Omental fat pad (tissue), 4 donors: ENCODE results near the gene GTF2I. TPM values are rescaled to one million over a fixed set of nuclear protein-coding genes. Genes with fewer than 3 reads are reported as not detected.
"Not testable (repeated sequence)": the region's sequence is repeated elsewhere in the genome, so short reads cannot be mapped to it uniquely, and the experiment has no call there.

Source experiments
- ATAC-seq: fragments of 150-250 bp; one replicate; pipeline ENCODE4 v1.9.1; 2016; ENCODE audit warnings: mild to moderate bottlenecking, moderate library complexity; ENCODE audit not compliant: low FRiP score
- DNase-seq: peaks from one replicate; pipeline ENCODE4 v3.0.0-alpha.2; 2019; ENCODE audit warnings: low spot score
- CTCF ChIP-seq, 3 donors: fragments of 450-650 bp; IDR thresholded peaks; one replicate each; pipeline ENCODE4 v1.5.1; 2016 to 2017; ENCODE audit warnings: antibody characterized with exemption in 3 of 3, mild to moderate bottlenecking in 3 of 3, moderate library complexity in 2 of 3
- total RNA-seq, 4 donors: library from RNA; depleted of rRNA; stranded (reverse); fragments of >200 nt; gene quantifications; one replicate each; pipeline ENCODE4 v1.1.0, GENCODE V29; 2016

The GTF2I gene
- total RNA-seq, 4 donors from 2014 or later: 119 to 178 (median 138) TPM

- no peak for DNase-seq
- TF ChIP-seq CTCF (IDR thresholded peaks at IDR 0.05): no peak
- ATAC-seq: no peak
Measured at GRCh38 chr7:74674166-74674565, 16.6 kb downstream of the GTF2I start.

GRCh38 chr7:74682829-74683228 lies 25.3 kb downstream of the GTF2I start:
- ATAC-seq: no peak
- no peak for TF ChIP-seq CTCF (IDR thresholded peaks at IDR 0.05)
- no peak for DNase-seq

GRCh38 chr7:74683799-74684198 lies 26.3 kb downstream of the GTF2I start:
- DNase-seq (no peak), ATAC-seq (no peak)
- TF ChIP-seq CTCF (IDR thresholded peaks at IDR 0.05): no peak

DNA sequence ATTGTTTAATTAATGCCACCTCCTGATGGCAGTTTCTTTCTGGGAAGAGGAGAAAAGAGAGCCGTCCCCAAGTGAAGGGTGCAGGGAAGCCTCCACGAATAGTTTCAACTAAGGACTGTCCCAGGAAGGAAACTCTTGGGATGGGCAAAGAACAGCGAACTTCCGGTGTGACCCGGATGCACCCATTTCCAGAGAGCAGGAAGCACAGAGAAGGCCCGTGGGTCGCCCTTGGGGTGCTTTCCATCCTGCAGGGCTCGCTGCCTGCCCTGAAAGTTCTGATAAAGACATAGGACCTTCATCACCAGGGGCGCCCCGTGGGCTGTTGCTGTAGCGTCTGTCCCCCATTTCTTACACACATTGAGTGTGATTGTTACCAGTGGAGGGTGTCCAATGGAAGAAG lies 27.0 kb downstream of the GTF2I start:
- no peak for DNase-seq
- ATAC-seq: no peak
- TF ChIP-seq CTCF (IDR thresholded peaks at IDR 0.05): no peak

DNA sequence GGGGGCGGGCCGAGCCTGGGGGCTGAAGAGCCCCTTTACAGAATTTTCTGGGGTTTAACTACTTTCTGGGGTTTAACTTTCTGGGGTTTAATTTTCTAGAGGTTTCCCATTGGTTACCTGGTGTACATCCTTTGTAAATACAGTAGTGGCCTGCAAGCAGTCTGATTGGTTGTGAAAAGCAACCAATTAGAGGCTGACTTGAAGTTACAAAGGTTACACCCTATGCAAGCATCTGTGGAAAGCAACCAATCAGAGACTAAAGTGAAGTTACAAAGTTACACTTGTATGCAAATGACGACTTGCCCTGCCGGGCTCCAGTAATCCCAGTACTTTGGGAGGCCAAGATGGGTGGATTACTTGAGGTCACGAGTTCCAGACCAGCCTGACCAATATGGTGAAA lies 27.4 kb downstream of the GTF2I start:
- no peak for DNase-seq
- ATAC-seq: no peak
- no peak for TF ChIP-seq CTCF (IDR thresholded peaks at IDR 0.05)

GRCh38 chr7:74690474-74690873 lies 33.0 kb downstream of the GTF2I start:
- no peak for TF ChIP-seq CTCF (IDR thresholded peaks at IDR 0.05)
- ATAC-seq (no peak), DNase-seq (no peak)

DNA sequence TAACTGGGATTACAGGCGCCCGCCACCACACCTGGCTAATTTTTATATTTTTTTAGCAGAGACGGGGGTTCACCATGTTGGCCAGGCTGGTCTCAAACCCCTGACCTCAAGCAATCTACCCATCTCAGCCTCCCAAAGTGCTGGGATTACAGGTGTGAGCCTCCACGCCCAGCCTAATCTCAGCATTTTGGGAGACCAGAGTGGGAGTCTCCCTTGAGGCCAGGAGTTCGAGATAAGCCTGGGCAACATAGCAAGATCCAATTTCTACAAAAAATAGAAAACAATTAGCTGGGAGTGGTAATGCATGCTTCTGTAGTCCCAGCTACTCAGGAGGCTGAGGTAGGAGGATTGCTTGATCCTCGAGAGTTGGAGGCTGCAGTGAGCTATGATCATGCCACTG lies 46.9 kb downstream of the GTF2I start:
- not testable (repeated sequence) for ATAC-seq, DNase-seq

- no peak for TF ChIP-seq CTCF (IDR thresholded peaks at IDR 0.05)
- ATAC-seq (no peak), DNase-seq (no peak)
Measured at GRCh38 chr7:74707238-74707637, 49.7 kb downstream of the GTF2I start.
